Smooth muscle cell (in vitro differentiated cells): ENCODE data around the gene PCSK4. TPM values are rescaled to one million over a fixed set of nuclear protein-coding genes. Genes with fewer than 3 reads are reported as not detected.

Experiments
- DNase-seq: peaks from one replicate; lab custom pipeline; 2025; ENCODE audit not compliant: unreplicated experiment; lab: John Stamatoyannopoulos, UW
- H2AFZ ChIP-seq: fragments of 200-600 bp; sonication (generic); 2 replicates; pipeline ENCODE4 v1.6.0; 2016; ENCODE audit warnings: antibody characterized with exemption, low read depth, mild to moderate bottlenecking
- H3F3A ChIP-seq: fragments of 200-600 bp; sonication (generic); 2 replicates; pipeline ENCODE4 v1.6.0; 2017; ENCODE audit warnings: antibody characterized with exemption, low read depth
- H3K27ac ChIP-seq: fragments of 200-600 bp; sonication (generic); 2 replicates; pipeline ENCODE4 v1.5.1; 2016; ENCODE audit warnings: low read depth, mild to moderate bottlenecking
- H3K27me3 ChIP-seq: fragments of 200-600 bp; sonication (generic); 2 replicates; pipeline ENCODE4 v1.6.1; 2016; ENCODE audit warnings: low read depth, mild to moderate bottlenecking
- H3K36me3 ChIP-seq: fragments of 200-600 bp; sonication (generic); 2 replicates; pipeline ENCODE4 v1.5.1; 2016; ENCODE audit warnings: low read depth
- H3K4me1 ChIP-seq: fragments of 200-600 bp; sonication (generic); 2 replicates; pipeline ENCODE4 v1.5.1; 2016; ENCODE audit warnings: low read depth
- H3K4me2 ChIP-seq: fragments of 200-600 bp; sonication (generic); 2 replicates; pipeline ENCODE4 v1.6.0; 2016; ENCODE audit warnings: mild to moderate bottlenecking
- H3K4me3 ChIP-seq: fragments of 200-600 bp; sonication (generic); 2 replicates; pipeline ENCODE4 v1.5.1; 2016; ENCODE audit warnings: mild to moderate bottlenecking
- H3K79me2 ChIP-seq: fragments of 200-600 bp; sonication (generic); 2 replicates; pipeline ENCODE4 v1.6.0; 2016; ENCODE audit warnings: low read depth, mild to moderate bottlenecking
- H3K9ac ChIP-seq: fragments of 200-600 bp; sonication (generic); 2 replicates; pipeline ENCODE4 v1.6.0; 2016; ENCODE audit warnings: low read depth
- H3K9me3 ChIP-seq: fragments of 200-600 bp; sonication (generic); replicated peaks from 2 replicates; pipeline ENCODE4 v1.5.1; 2016; ENCODE audit warnings: low read depth
- H4K20me1 ChIP-seq: fragments of 200-600 bp; sonication (generic); 2 replicates; pipeline ENCODE4 v1.6.0; 2016; ENCODE audit warnings: low read depth
- CTCF ChIP-seq: fragments of 200-600 bp; sonication (generic); IDR thresholded peaks from 2 replicates; pipeline ENCODE4 v1.5.1; 2017; ENCODE audit warnings: borderline replicate concordance, mild to moderate bottlenecking, antibody characterized with exemption; ENCODE audit not compliant: insufficient read depth, poor library complexity, severe bottlenecking
- WGBS: methylation state at CpG from one replicate; pipeline ENCODE4 v1.1.7; 2016; ENCODE audit warnings: low lambda C conversion rate; 5-methylcytosine and 5-hydroxymethylcytosine counted together
- polyA plus RNA-seq: library from polyadenylated mRNA; unstranded; fragments of >200 nt; fragmentation: Nextera tagmentation; extraction: Ambion mirVana; gene quantifications from 2 replicates; pipeline ENCODE4 v1.2.1, GENCODE V29; 2016
- total RNA-seq: library from RNA; depleted of rRNA; stranded (reverse); fragments of >200 nt; gene quantifications from 2 replicates; pipeline ENCODE4 v1.2.3, GENCODE V29; 2014

PCSK4 gene
- total and polyA plus RNA-seq, 2 experiments from 2014 or later, result 1.7 to 8.7 TPM

GRCh38 chr19:1433119-1434039 lies 56.8 kb downstream of the PCSK4 start:
- H3K79me2 ChIP-seq, result peaks cover 10% of the 10 kb centered on the region
- peaks cover 10% of the 10 kb centered on the region for H3F3A ChIP-seq
- TF ChIP-seq CTCF, result no peak
- H3K27ac ChIP-seq, result no peak overlapping the region
- H3K36me3 ChIP-seq, result no peaks in the 10 kb centered on the region
- no peaks in the 10 kb centered on the region for H3K9me3 ChIP-seq
- no peak overlapping the region for H3K4me2 ChIP-seq
- no peaks in the 10 kb centered on the region for H3K27me3 ChIP-seq
- WGBS, result 96% methylated on average over 47 of the region's 47 CpGs
- H4K20me1 ChIP-seq, result peaks cover 46% of the 10 kb centered on the region
- H3K4me1 ChIP-seq, result no peaks in the 10 kb centered on the region
- no peak for DNase-seq
- no peak overlapping the region for H3K4me3 ChIP-seq
- no peak overlapping the region for H2AFZ ChIP-seq
- no peak overlapping the region for H3K9ac ChIP-seq

- Histone ChIP-seq H2AFZ (no peak overlapping the region), H3K9ac (no peak overlapping the region), H3K4me1 (no peaks in the 10 kb centered on the region), H3K9me3 (no peaks in the 10 kb centered on the region), H3K36me3 (no peaks in the 10 kb centered on the region), H3K4me3 (no peak overlapping the region), H3K4me2 (no peak overlapping the region), H3K27ac (no peak overlapping the region), H3F3A (peaks cover 10% of the 10 kb centered on the region), H3K27me3 (no peaks in the 10 kb centered on the region), H4K20me1 (peaks cover 48% of the 10 kb centered on the region), H3K79me2 (peaks cover 8% of the 10 kb centered on the region)
- no peak for DNase-seq
- no peak for TF ChIP-seq CTCF
- whole genome bisulfite sequencing, result 100% methylated on average over 16 of the region's 16 CpGs
Measured at GRCh38 chr19:1432507-1432887, 57.7 kb downstream of the PCSK4 start.

- H3K4me2 ChIP-seq, result no peak overlapping the region
- no peaks in the 10 kb centered on the region for H3K4me1 ChIP-seq
- no peaks in the 10 kb centered on the region for H3K27me3 ChIP-seq
- TF ChIP-seq CTCF, result no peak
- peaks cover 8% of the 10 kb centered on the region for H3K79me2 ChIP-seq
- 97% methylated on average over 24 of the region's 24 CpGs for WGBS
- H3K9me3 ChIP-seq, result no peaks in the 10 kb centered on the region
- no peaks in the 10 kb centered on the region for H3K36me3 ChIP-seq
- no peak for DNase-seq
- peaks cover 53% of the 10 kb centered on the region for H4K20me1 ChIP-seq
- H3F3A ChIP-seq, result peaks cover 7% of the 10 kb centered on the region
- H3K4me3 ChIP-seq, result no peak overlapping the region
- H2AFZ ChIP-seq, result no peak overlapping the region
- H3K27ac ChIP-seq, result no peak overlapping the region
- H3K9ac ChIP-seq, result no peak overlapping the region
Measured at GRCh38 chr19:1431759-1432506, 58.2 kb downstream of the PCSK4 start.

Other genes with a start within 250 kb of the PCSK4 start
- 29.1 and 68.8 TPM in 2 replicates for gene ATP5F1D, start 248.6 kb downstream of the PCSK4 start, total RNA-seq
- gene ATP5F1D, start 248.6 kb downstream of the PCSK4 start, polyA plus RNA-seq, result 265 and 272 TPM in 2 replicates
- gene MIDN, start 241.8 kb downstream of the PCSK4 start, total RNA-seq, result 25.0 and 58.5 TPM in 2 replicates
- 65.3 and 70.6 TPM in 2 replicates for gene MIDN, start 241.8 kb downstream of the PCSK4 start, polyA plus RNA-seq
- gene CIRBP, start 221.0 kb downstream of the PCSK4 start, total RNA-seq, result 119 and 122 TPM in 2 replicates
- 215 and 235 TPM in 2 replicates for gene CIRBP, start 221.0 kb downstream of the PCSK4 start, polyA plus RNA-seq
- 33.4 and 41.5 TPM in 2 replicates for gene FAM174C, start 214.8 kb downstream of the PCSK4 start, total RNA-seq
- 75.6 and 78.1 TPM in 2 replicates for gene FAM174C, start 214.8 kb downstream of the PCSK4 start, polyA plus RNA-seq
- gene EFNA2, start 204.5 kb downstream of the PCSK4 start, total RNA-seq, result 6.2 and 7.4 TPM in 2 replicates
- 0.89 and 1.2 TPM in 2 replicates for gene EFNA2, start 204.5 kb downstream of the PCSK4 start, polyA plus RNA-seq
- 62.7 and 95.8 TPM in 2 replicates for gene NDUFS7, start 106.4 kb downstream of the PCSK4 start, total RNA-seq
- gene NDUFS7, start 106.4 kb downstream of the PCSK4 start, polyA plus RNA-seq, result 226 and 245 TPM in 2 replicates
- 15.8 and 22.3 TPM in 2 replicates for gene GAMT, start 88.8 kb downstream of the PCSK4 start, total RNA-seq
- gene GAMT, start 88.8 kb downstream of the PCSK4 start, polyA plus RNA-seq, result 35.2 and 47.4 TPM in 2 replicates
- 33.7 and 41.7 TPM in 2 replicates for gene DAZAP1, start 82.8 kb downstream of the PCSK4 start, total RNA-seq
- 35.5 and 37.0 TPM in 2 replicates for gene DAZAP1, start 82.8 kb downstream of the PCSK4 start, polyA plus RNA-seq
- gene RPS15, start 52.0 kb downstream of the PCSK4 start, total RNA-seq, result 2,033 and 2,744 TPM in 2 replicates
- gene RPS15, start 52.0 kb downstream of the PCSK4 start, polyA plus RNA-seq, result 1,180 and 1,250 TPM in 2 replicates
- 0.09 and 0.18 TPM in 2 replicates for gene APC2, start 40.2 kb downstream of the PCSK4 start, total RNA-seq
- 0.30 and 1.0 TPM in 2 replicates for gene APC2, start 40.2 kb downstream of the PCSK4 start, polyA plus RNA-seq
- gene C19orf25, start 11.1 kb downstream of the PCSK4 start, total RNA-seq, result 10.0 and 15.2 TPM in 2 replicates
- gene C19orf25, start 11.1 kb downstream of the PCSK4 start, polyA plus RNA-seq, result 27.9 and 42.2 TPM in 2 replicates
- 5.2 and 7.0 TPM in 2 replicates for gene REEP6, start 831 bp upstream of the PCSK4 start, total RNA-seq
- gene REEP6, start 831 bp upstream of the PCSK4 start, polyA plus RNA-seq, result 15.1 and 18.7 TPM in 2 replicates
- 11.1 and 16.4 TPM in 2 replicates for gene ADAMTSL5, start 22.7 kb upstream of the PCSK4 start, total RNA-seq
- gene ADAMTSL5, start 22.7 kb upstream of the PCSK4 start, polyA plus RNA-seq, result 24.3 and 37.6 TPM in 2 replicates
- gene PLK5, start 33.7 kb upstream of the PCSK4 start, total RNA-seq, result not detected in 2 replicates
- 0.60 TPM in 1 of 2 replicates, not detected in the other for gene PLK5, start 33.7 kb upstream of the PCSK4 start, polyA plus RNA-seq
- 28.6 and 41.5 TPM in 2 replicates for gene MEX3D, start 78.0 kb upstream of the PCSK4 start, total RNA-seq
- gene MEX3D, start 78.0 kb upstream of the PCSK4 start, polyA plus RNA-seq, result 8.4 and 9.3 TPM in 2 replicates
- gene MBD3, start 102.5 kb upstream of the PCSK4 start, total RNA-seq, result 40.3 and 50.7 TPM in 2 replicates
- 47.3 and 52.7 TPM in 2 replicates for gene MBD3, start 102.5 kb upstream of the PCSK4 start, polyA plus RNA-seq
- gene UQCR11, start 115.1 kb upstream of the PCSK4 start, total RNA-seq, result 32.3 and 40.4 TPM in 2 replicates
- 550 and 592 TPM in 2 replicates for gene UQCR11, start 115.1 kb upstream of the PCSK4 start, polyA plus RNA-seq
- gene TCF3, start 162.3 kb upstream of the PCSK4 start, total RNA-seq, result 76.3 and 89.0 TPM in 2 replicates
- gene TCF3, start 162.3 kb upstream of the PCSK4 start, polyA plus RNA-seq, result 145 and 150 TPM in 2 replicates